HG02981 (cell line): Measurements from ENCODE around the gene IL36B.

Experiments used
- ATAC-seq: cut with Tn5 transposase; IDR thresholded peaks from one replicate; pipeline ENCODE4 v1.9.1; 2021; ENCODE audit warnings: mild to moderate bottlenecking, moderate library complexity; ENCODE audit not compliant: unreplicated experiment

IL36B gene

DNA sequence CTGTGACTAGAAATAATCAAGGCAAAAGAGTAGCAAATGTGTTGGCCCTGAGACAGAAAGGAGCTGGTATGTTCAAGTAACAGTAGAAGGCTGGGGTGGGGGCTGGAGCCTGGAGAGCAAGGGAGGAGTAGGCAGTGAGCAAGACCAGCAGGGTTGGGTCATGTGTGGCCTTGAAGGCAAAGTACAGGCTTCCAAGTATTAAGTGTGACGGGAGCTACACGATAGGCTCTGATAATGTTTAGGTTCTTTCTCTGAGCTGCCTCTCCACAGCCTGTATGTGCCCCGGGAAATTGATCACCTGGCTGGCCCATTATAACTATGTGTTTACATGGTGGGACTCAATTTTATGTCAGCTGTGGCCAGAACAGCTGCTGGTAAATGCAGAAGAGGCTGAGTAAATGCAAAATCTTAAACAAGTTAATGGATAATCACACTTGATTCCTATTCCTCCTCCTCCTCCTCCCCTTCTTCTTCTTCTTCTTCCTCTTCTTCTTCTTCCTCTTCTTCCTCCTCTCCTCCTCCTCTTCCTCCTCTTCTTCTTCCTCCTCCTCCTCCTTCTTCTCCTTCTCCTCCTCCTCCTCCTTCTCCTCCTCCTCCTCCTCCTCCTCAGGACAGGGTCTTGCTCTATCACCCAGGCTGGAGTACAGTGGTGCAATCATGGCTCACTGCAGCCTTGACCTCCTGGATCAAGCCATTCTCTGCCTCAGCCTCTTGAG, 24.4 kb upstream of the IL36B start:
- no peak for ATAC-seq

DNA sequence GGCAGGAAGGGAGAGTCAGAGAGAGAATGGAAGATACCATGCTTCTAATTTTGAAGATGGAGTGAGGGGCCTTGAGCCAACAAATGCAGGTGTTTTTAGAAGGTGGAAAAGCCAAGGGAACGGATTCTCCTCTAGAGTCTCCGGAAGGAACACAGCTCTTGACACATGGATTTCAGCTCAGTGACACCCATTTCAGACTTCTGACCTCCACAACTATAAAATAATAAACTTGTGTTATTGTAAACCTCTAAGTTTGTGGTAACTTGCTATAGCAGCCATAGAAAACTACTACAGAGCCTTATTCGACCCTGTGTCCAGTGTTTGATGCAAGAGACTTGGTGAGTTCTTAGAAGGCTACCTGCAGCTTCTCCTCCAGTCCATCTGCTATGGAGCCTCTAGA, 22.9 kb upstream of the IL36B start:
- ATAC-seq = no peak

DNA sequence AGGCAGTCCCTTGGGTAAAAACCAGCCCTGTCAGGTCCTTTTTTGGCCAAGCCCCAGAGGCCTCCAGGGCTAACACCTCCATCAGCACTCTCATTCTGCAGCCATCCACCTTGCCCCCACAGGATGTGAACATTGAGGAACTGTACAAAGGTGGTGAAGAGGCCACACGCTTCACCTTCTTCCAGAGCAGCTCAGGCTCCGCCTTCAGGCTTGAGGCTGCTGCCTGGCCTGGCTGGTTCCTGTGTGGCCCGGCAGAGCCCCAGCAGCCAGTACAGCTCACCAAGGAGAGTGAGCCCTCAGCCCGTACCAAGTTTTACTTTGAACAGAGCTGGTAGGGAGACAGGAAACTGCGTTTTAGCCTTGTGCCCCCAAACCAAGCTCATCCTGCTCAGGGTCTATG, 22.4 kb upstream of the IL36B start:
- ATAC-seq = no peak

DNA sequence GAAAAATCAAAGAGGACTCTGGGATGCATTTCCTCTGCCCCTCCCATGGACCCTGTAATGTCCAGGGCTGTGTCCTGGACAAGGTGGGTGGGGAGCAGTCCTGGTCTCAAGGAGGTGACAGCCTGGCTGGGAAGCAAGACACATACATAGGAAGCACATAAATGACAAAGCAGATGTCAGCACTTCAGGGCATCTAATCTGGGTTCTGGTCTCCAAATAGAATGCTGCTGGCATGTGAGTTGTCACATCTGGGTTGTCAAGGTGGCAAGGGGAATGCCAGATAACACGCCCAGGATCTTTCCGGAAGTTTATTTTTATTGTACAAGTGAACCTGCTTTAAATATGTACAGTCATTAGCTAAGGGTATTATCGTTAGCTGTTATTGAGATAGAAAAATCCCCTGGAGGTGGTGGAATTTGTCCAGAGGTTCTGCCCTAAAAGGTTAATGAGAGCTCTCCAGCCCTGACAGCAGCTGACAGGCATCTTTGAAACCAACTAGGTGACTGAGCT, 20.7 kb upstream of the IL36B start:
- no peak for ATAC-seq

DNA sequence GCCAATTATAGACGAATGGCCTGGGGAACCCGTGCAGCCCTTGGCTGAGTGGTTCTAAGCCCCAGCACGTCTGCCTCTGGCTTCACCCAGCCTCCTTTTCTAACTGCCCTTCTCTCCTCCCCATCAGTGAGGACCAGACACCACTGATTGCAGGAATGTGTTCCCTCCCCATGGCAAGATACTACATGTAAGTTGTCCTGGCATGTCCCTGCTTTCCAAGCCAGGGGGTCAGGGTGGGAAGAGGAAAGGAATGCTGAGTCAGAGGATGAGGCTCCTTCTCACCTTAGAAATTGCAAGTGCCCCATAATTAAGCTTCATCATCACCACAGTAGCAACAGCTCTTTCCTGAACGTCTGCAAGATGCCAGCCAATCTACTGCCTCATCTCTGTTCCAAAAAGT, 19.9 kb upstream of the IL36B start:
- ATAC-seq = no peak

DNA sequence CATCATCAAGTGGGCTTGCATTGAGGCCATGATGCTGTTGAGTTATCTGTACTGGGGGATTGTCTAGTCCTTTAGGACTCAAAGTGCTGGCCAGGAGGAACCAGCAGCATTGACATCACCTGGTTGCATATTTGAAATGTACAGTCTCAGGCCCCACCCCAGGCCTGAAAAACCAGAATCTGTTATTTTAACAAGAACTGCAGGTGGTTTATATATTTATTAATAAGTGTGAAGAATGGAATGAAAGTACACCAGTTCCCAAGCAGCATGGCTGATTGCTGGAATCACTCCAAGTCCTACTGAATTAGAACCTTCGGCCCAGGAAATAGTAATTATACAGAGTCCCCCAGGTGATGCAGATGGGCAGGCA, 17.9 kb upstream of the IL36B start:
- ATAC-seq = no peak

DNA sequence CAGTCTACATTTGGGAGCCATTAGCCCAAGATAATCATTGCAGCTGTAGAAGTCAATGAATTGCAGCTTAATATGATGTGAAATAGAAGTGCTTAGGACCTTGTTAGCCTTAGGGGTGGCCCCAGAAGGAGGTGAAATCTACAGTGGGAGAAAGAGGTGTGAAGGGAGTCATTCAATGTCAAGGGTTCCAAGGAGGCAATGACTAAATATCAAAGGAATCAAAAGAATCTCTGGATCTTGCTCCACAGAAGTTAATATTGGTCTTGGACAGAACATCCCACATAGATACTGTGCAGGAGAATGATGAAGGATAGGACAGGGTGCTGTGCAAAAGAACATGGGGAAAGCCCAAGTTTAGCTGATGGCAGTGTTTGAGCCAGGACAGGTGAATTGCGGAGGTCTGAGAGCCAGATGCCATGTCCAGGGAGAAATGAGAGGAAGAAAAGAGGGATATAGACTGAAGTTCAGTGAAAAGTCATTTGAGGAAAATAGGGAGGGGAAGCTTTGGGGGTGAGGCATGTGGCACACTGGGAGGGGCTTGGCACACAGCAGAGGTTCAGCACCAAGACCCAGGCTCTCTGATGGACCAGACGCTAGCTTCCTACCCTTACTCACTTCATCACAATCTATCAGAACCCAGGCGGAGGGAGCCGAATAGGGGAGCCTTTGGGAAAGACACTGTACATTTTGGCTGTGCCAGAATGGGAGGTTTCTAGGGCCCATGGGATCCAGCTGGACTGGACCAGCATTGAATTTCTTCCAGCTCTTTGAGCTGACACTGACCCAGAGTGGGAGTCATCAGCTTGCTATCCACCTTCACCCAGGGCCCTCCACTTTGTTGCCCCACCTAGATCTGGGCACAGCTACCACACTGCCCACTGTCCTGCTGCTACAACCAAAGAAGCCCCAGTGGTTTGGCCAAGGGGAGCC, 17.3 kb upstream of the IL36B start:
- no peak for ATAC-seq

DNA sequence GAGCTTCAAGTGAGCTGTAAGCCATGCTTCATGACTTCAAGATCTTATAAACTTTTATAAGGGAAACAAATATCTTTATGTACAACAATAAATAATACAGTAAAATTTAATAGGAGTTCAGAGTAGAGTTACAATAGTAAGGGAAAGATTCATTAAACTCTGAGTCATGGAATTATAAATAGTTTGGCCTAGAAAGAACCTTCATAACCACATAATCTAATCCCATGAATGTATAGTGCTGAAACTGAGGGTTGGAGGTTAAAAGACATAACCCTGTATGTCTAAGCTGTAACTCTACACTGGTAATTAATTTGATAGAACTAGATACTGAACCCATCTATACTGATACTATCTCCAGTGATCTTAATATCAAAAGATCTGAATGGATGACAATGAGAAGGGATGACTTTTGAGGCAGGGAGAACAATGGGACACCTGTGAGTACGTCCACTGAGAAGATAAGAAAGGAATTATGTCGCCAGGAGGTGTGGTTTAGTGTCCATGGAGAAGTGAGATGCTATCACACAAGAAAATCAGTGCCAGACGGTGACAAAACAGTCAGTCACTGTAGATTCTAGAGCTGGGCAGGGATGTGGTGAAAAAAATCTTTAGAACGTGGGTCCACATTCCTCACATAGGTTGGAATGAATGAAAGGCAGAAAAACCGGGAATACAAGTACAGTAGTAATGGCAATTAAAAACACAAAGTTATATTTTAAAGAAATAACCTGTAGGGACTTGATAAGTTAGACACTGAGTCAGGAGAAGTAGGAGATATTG, 16.2 kb upstream of the IL36B start:
- no peak for ATAC-seq

DNA sequence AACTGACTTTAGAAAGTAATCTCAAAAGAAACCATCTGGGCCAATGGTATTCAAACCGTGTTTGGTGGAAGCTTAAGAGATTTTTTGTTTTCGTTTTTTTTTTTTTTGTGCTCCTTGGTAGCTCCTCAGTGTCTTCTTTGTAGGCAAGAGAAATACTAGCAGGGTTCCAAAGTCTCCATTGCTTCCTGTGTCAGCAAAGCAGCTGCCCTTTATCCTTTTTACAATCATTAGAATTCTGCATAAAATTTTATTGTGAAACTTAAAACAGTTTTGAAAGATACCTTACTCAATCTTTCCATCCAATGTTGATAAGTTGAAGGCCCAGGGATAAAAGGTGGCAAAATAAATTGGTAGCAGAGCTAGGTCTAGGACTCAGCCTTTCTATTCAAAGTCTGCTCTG, 15.6 kb upstream of the IL36B start:
- ATAC-seq = no peak

DNA sequence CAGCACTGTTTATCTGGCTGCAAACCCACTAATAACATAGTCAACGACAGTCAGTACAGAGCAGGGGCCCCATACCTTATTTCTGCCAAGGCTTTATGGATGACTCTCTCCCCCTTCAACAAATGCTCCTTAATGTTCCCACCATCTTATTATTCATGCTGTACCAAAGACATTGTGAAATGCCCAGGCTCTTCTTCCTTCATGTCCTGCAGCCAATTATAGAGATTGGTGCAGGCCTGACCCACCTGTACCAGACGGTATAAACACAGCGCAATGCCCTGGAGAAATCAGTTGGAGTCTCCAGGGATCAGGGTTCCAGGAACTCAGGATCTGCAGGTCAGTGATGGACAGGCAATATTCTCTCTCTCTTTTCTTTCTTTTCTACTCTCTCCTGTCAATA, 15.0 kb upstream of the IL36B start, which contains the start of gene IL1F10:
Gene IL1F10 (plus strand): TSS at position 290 of the 400 bp plus-strand sequence. CDS start 4,769 bp downstream, outside the sequence.
- ATAC-seq = no peak

DNA sequence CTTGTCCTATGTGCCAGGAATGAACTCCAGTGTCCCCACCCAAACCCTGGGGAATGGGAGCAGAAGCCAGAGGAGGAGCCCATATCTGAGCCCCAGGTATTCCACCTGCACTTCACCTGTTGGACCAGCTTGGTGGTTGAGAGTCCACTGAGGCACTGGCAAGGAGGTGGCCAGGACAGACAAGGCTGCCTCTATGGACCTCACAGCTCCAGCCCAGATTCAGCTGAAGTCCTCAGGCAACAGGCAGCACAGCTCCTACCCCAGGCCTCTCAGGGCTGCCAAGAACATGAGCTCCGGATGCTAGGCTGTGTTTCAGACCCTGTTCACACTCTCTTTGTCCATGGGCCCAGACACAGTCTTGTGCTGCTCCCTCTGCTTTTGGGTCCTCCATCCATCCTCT, 12.2 kb upstream of the IL36B start:
- no peak for ATAC-seq

DNA sequence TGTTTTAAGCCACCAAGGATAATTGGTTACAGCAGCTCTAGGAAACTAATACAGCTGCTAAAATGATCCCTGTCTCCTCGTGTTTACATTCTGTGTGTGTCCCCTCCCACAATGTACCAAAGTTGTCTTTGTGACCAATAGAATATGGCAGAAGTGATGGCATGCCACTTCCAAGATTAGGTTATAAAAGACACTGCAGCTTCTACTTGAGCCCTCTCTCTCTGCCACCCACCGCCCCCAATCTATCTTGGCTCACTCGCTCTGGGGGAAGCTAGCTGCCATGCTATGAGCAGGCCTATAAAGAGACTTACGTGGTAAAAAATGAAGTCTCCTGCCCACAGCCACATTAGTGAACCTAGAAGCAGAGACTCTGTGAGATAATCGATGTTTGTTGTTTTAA, 11.6 kb upstream of the IL36B start:
- no peak for ATAC-seq

DNA sequence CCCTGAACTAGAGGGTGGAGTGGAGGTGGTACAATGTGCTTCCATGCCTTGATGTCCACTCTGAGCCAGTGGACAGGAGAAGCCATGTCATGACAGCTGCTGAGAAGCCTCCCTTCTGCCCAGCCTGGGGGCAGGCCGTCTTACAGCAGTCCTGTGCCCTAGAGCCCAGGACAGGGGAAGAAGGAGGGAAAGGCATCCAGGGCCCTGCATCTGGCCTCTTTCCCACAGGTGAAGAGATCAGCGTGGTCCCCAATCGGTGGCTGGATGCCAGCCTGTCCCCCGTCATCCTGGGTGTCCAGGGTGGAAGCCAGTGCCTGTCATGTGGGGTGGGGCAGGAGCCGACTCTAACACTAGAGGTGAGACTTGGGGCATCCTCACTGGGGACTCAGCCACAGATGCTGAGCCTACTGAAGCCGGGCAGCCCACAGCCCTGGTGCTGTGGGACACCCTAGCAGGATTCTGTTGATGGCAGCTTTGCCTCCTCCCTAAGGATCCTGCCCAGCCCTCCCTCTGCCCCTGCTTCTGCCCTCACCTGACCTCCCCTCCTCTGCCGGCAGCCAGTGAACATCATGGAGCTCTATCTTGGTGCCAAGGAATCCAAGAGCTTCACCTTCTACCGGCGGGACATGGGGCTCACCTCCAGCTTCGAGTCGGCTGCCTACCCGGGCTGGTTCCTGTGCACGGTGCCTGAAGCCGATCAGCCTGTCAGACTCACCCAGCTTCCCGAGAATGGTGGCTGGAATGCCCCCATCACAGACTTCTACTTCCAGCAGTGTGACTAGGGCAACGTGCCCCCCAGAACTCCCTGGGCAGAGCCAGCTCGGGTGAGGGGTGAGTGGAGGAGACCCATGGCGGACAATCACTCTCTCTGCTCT, 9.5 kb upstream of the IL36B start:
- ATAC-seq = no peak

DNA sequence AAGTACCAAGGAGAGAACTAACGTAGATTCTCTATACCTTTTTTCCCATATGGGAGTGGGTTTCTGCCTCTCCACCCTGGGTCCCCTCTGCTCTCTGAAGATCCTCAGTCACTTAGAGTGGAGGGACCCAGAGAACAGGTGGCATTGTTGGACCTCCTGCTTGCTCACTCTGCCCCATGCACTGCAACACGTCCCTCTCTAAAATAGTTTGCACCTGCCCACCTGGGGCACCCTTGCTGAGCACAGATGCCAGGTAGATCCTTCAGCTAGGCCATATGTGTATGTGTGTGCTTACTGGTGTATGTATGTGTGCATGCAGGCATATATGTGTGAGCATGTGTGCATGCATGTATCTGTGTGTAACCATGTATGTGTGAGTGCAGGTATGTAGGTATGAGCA, 8.6 kb upstream of the IL36B start:
- ATAC-seq = no peak

DNA sequence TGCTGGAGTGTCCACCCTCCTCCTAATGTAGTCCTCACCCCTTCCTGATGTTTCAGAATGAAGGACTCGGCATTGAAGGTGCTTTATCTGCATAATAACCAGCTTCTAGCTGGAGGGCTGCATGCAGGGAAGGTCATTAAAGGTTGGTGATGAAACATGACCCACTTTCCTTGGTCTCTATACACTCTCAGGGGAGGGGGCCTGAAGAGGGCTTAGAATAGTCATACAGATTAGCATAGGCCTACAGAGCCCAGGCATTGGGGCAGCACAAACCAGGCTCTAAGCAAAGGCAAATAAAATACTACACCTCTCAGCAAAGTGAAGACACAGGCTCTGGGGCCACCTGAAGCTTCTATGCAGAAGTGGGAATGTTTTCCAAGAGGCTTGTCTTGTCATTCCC, 8.1 kb upstream of the IL36B start:
- ATAC-seq = no peak

DNA sequence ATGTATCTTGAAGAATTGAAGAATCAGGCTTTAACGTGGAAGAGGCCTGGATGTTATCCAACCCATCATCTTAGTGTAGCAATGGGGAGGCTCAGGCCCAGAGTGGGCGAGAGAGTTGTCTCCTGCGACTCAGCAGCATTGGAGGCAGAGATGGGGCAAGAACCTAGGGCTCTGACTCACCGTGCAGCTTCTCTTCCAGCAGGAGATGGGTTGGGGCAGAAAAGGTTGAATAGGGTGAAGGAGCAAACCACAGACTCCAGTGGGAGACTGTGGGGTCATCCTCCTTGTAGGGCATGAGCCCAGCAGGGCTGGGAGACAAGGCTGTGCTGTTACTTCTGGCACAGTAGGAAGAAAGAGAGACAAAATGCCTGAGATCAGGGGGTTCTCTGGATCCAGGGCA, 7.7 kb upstream of the IL36B start:
- no peak for ATAC-seq

DNA sequence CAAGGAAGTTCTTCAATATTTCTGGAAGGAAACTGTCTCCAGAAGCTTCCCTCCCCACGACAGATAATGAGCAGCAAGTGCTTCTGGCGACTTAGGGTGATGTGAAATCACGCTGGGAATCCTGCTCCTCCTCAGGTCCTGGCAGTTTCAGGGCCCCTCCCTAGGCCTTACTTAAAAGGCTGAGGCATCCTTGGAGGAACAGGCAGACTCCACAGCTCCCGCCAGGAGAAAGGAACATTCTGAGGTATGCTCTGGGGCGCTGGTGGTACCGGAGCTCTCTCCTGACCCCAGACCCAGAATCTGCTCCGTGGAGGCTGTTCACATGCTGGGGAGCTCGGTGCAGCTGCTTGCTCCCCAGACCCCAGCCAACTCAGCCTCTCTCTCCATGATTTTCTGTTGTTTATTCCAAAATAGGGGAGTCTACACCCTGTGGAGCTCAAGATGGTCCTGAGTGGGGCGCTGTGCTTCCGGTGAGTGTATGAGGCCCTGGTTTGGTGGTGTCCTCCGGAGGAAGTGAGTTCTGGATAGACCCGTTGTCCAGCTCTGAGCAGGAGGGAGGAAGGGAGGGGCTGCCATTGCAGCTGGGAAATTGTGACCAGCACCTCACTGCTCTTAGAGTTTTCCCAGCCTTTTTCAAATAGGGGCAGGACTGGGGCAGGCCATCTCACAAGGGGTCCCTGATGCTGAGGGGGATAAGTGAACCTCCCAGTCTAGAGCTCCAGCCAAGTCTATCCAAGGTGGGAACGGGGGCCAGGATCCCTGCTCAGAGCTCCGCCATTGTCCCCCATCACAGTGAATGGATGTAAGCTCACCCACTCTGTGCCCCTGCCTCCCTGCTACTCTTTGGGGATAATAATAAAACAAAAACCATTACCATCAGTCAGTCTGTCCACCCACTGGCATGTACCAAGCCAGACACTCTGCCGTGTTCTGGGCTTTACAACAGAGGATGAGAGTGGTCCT, 6.6 kb upstream of the IL36B start, which contains the start of gene IL36RN:
Gene IL36RN (plus strand): TSS at position 201 of the 963 bp plus-strand sequence. CDS start 241 bp downstream, at position 442.
- ATAC-seq = no peak

DNA sequence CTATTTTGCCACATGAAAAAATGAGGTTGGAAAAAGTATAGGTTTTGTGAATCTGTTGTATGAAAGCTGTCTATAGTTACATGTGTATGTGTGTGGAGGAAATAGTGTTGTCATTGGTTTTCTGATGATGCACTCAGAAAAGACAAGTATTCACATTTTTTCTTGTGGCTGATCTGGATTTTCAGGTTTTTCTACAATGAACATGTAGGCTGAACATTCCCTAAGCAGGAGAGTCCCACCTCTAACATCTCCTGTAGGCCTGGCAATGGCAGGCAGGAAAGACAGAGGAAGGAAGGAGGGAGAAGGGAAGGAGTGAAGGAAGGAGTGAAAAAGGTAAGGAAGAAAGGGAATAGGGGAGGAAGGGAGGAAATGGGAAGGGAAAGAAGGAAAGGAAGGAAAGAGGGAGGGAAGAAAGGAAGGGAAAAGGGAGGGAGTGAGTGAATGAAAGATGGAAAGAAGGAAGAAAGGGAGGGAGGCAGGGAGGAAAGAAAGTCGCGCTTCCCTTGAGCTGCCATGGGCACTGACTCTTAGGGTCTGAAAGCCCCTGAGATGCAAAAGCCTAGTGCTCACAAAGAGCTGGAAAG, 5.8 kb upstream of the IL36B start:
- ATAC-seq = no peak

DNA sequence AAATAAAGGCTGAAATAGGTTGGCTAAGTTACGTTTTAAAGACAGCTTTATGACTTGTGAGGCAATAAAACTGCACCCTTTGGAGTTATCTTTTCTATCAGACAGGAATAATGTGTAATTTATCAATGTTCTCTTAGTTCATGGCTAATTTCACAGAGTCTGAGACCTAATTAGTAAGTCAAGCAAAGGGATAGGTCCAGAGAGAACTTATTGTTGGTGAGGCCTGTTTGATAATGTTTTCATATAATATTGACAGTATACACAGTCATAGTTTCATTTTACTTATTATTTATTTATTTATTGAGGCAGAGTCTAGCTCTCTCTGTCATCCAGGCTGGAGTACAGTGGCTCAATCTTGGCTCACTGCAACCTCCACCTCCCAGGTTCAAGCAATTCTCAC, 4.5 kb upstream of the IL36B start:
- no peak for ATAC-seq
